HEK293 (cell line): Measurements from ENCODE around the gene ANTXRL.
A peak's percentile ranks its signal among the peaks of the same experiment; 100 is the strongest.

Experiments
- EGR2 ChIP-seq: fragments of 450-650 bp; formaldehyde crosslinking; IDR thresholded peaks from 2 replicates; pipeline ENCODE4 v1.5.1; 2016; ENCODE audit warnings: low read depth, missing biosample characterization, missing genetic modification characterization
- GLI4 ChIP-seq: fragments of 450-650 bp; formaldehyde crosslinking; IDR thresholded peaks from 2 replicates; pipeline ENCODE4 v1.5.1; 2016; ENCODE audit warnings: missing biosample characterization, missing genetic modification characterization
- GLIS1 ChIP-seq: fragments of 450-650 bp; formaldehyde crosslinking; IDR thresholded peaks from 2 replicates; pipeline ENCODE4 v1.5.1; 2016; ENCODE audit warnings: missing biosample characterization, missing genetic modification characterization
- KLF1 ChIP-seq: fragments of 450-650 bp; formaldehyde crosslinking; IDR thresholded peaks from 2 replicates; pipeline ENCODE4 v1.5.1; 2016; ENCODE audit warnings: missing biosample characterization, missing genetic modification characterization
- KLF7 ChIP-seq: fragments of 450-650 bp; formaldehyde crosslinking; IDR thresholded peaks from 2 replicates; pipeline ENCODE4 v1.5.1; 2016; ENCODE audit warnings: missing biosample characterization, missing genetic modification characterization, borderline replicate concordance
- MYNN ChIP-seq: fragments of 450-650 bp; formaldehyde crosslinking; IDR thresholded peaks from 2 replicates; pipeline ENCODE4 v1.5.1; 2016; ENCODE audit warnings: missing biosample characterization, missing genetic modification characterization, borderline replicate concordance
- PRDM4 ChIP-seq: fragments of 450-650 bp; formaldehyde crosslinking; IDR thresholded peaks from 2 replicates; pipeline ENCODE4 v1.5.1; 2017; ENCODE audit warnings: missing biosample characterization, missing genetic modification characterization
- SP2 ChIP-seq: fragments of 450-650 bp; formaldehyde crosslinking; IDR thresholded peaks from 2 replicates; pipeline ENCODE4 v1.5.1; 2016; ENCODE audit warnings: missing biosample characterization, missing genetic modification characterization
- SP7 ChIP-seq: fragments of 450-650 bp; formaldehyde crosslinking; IDR thresholded peaks from 2 replicates; pipeline ENCODE4 v1.5.1; 2016; ENCODE audit warnings: missing biosample characterization, missing genetic modification characterization
- TRIM28 ChIP-seq: IDR thresholded peaks from 2 replicates; pipeline ENCODE4 v1.6.1; 2011; ENCODE audit warnings: low read length, control low read depth, borderline replicate concordance
- ZBTB17 ChIP-seq: fragments of 450-650 bp; formaldehyde crosslinking; IDR thresholded peaks from 2 replicates; pipeline ENCODE4 v1.5.1; 2016; ENCODE audit warnings: missing biosample characterization, missing genetic modification characterization
- ZBTB20 ChIP-seq: fragments of 450-650 bp; formaldehyde crosslinking; IDR thresholded peaks from 2 replicates; pipeline ENCODE4 v1.5.1; 2016; ENCODE audit warnings: missing biosample characterization, missing genetic modification characterization
- ZFP37 ChIP-seq: fragments of 450-650 bp; formaldehyde crosslinking; IDR thresholded peaks from 2 replicates; pipeline ENCODE4 v1.5.1; 2016; ENCODE audit warnings: missing biosample characterization, missing genetic modification characterization
- ZIC2 ChIP-seq: fragments of 450-650 bp; formaldehyde crosslinking; IDR thresholded peaks from 2 replicates; pipeline ENCODE4 v1.5.1; 2016; ENCODE audit warnings: missing biosample characterization, missing genetic modification characterization
- ZNF121 ChIP-seq: fragments of 450-650 bp; formaldehyde crosslinking; IDR thresholded peaks from 2 replicates; pipeline ENCODE4 v1.5.1; 2016; ENCODE audit warnings: missing biosample characterization, missing genetic modification characterization
- ZNF146 ChIP-seq: fragments of 450-650 bp; formaldehyde crosslinking; IDR thresholded peaks from 2 replicates; pipeline ENCODE4 v1.5.1; 2016; ENCODE audit warnings: missing biosample characterization, missing genetic modification characterization
- ZNF19 ChIP-seq: fragments of 450-650 bp; formaldehyde crosslinking; IDR thresholded peaks from 2 replicates; pipeline ENCODE4; 2016; ENCODE audit warnings: missing biosample characterization, missing genetic modification characterization, low read depth
- ZNF214 ChIP-seq: fragments of 450-650 bp; formaldehyde crosslinking; IDR thresholded peaks from 2 replicates; pipeline ENCODE4 v1.5.1; 2017; ENCODE audit warnings: missing biosample characterization, mild to moderate bottlenecking, missing genetic modification characterization, borderline replicate concordance
- ZNF335 ChIP-seq: fragments of 450-650 bp; formaldehyde crosslinking; conservative IDR thresholded peaks from 2 replicates; pipeline ENCODE4 v1.5.1; 2016; ENCODE audit warnings: missing biosample characterization, missing genetic modification characterization
- ZNF341 ChIP-seq: fragments of 450-650 bp; formaldehyde crosslinking; IDR thresholded peaks from 2 replicates; pipeline ENCODE4; 2016; ENCODE audit warnings: low read depth, missing biosample characterization, missing genetic modification characterization
- ZNF391 ChIP-seq: fragments of 450-650 bp; formaldehyde crosslinking; IDR thresholded peaks from 2 replicates; pipeline ENCODE4 v1.5.1; 2016; ENCODE audit warnings: low read depth, missing biosample characterization, missing genetic modification characterization, borderline replicate concordance
- ZNF426 ChIP-seq: fragments of 450-650 bp; formaldehyde crosslinking; IDR thresholded peaks from 2 replicates; pipeline ENCODE4 v1.5.1; 2017; ENCODE audit warnings: missing biosample characterization, missing genetic modification characterization, mild to moderate bottlenecking, inconsistent platforms, moderate library complexity
- ZNF449 ChIP-seq: fragments of 450-650 bp; formaldehyde crosslinking; IDR thresholded peaks from 2 replicates; pipeline ENCODE4 v1.5.1; 2017; ENCODE audit warnings: missing biosample characterization, mild to moderate bottlenecking, missing genetic modification characterization, moderate library complexity
- ZNF501 ChIP-seq: fragments of 450-650 bp; formaldehyde crosslinking; IDR thresholded peaks from 2 replicates; pipeline ENCODE4 v1.5.1; 2016; ENCODE audit warnings: missing biosample characterization, missing genetic modification characterization
- ZNF529 ChIP-seq: fragments of 450-650 bp; formaldehyde crosslinking; IDR thresholded peaks from 2 replicates; pipeline ENCODE4 v1.5.1; 2017; ENCODE audit warnings: missing genetic modification characterization, missing biosample characterization; ENCODE audit not compliant: insufficient replicate concordance
- ZNF530 ChIP-seq: fragments of 450-650 bp; formaldehyde crosslinking; IDR thresholded peaks from 2 replicates; pipeline ENCODE4 v1.5.1; 2016; ENCODE audit warnings: low read depth, missing biosample characterization, missing genetic modification characterization
- ZNF580 ChIP-seq: fragments of 450-650 bp; formaldehyde crosslinking; IDR thresholded peaks from 2 replicates; pipeline ENCODE4 v1.5.1; 2016; ENCODE audit warnings: missing biosample characterization, missing genetic modification characterization
- ZNF585B ChIP-seq: fragments of 450-650 bp; formaldehyde crosslinking; IDR thresholded peaks from 2 replicates; pipeline ENCODE4 v1.5.1; 2016; ENCODE audit warnings: missing biosample characterization, missing genetic modification characterization
- ZNF600 ChIP-seq: fragments of 450-650 bp; formaldehyde crosslinking; IDR thresholded peaks from 2 replicates; pipeline ENCODE4 v1.5.1; 2016; ENCODE audit warnings: missing biosample characterization, missing genetic modification characterization
- ZNF621 ChIP-seq: fragments of 450-650 bp; formaldehyde crosslinking; IDR thresholded peaks from 2 replicates; pipeline ENCODE4 v1.5.1; 2017; ENCODE audit warnings: missing biosample characterization, missing genetic modification characterization
- ZNF776 ChIP-seq: fragments of 450-650 bp; formaldehyde crosslinking; IDR thresholded peaks from 2 replicates; pipeline ENCODE4 v1.5.0; 2017; ENCODE audit warnings: missing biosample characterization, missing genetic modification characterization, borderline replicate concordance
- ZNF792 ChIP-seq: fragments of 450-650 bp; formaldehyde crosslinking; IDR thresholded peaks from 2 replicates; pipeline ENCODE4 v1.5.1; 2016; ENCODE audit warnings: missing biosample characterization, missing genetic modification characterization
- ZSCAN23 ChIP-seq: fragments of 450-650 bp; formaldehyde crosslinking; IDR thresholded peaks from 2 replicates; pipeline ENCODE4 v1.5.1; 2016; ENCODE audit warnings: missing biosample characterization, missing genetic modification characterization
- TF ChIP-seq, protein P1 (sequence below): fragments of 450-650 bp; formaldehyde crosslinking; IDR thresholded peaks from 2 replicates; pipeline ENCODE4 v1.5.1; 2016; ENCODE audit warnings: missing biosample characterization, missing genetic modification characterization

ANTXRL gene

DNA sequence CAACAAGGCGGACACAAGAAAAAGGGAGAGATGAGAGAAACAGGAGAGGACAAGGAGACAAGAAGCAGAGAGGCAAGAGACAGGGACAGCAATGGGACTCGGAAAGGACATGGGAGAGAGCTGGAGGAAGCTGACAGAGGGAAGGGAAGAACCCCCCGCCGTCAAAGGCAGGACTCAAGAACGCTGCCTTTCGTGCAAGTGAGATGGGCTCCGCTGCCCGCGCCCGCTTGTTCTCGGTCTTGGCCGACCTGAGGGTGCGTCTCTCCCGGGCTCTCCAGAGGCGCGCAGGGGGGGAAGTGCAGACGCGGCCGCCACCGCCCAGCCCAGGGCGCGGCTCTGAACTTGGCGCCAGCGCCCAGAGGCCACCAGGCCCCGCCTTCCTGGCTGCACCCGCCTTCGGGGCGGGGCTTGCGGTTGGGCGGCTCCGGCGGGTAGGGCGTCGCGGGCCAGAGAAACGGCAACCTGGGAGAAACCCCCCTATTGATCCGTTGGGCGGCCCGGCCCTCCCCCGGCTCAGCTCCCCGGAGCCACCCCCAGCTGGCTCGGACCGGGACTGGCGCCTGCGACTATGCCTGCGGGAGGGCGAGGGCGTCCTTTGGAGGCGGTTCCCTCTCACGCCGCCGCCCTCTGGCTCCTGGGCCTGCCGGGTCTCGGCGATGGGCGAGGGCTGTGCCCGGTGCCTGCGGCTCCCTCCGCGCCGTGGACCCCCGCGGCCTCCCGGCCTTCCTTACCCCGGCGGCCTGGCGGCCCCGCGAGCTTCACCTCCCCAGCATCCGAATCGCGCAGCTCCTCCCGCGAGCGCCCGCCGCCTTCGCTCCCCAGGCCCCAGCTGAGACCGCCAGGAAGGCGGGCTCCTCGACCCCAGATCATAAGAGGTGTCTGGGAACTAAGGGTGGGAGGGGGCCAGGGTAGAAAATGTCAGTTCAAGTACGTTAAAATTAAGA is 2.2 kb upstream of the ANTXRL start (continued):
- TF ChIP-seq TRIM28 (no peak), ZNF214 (no peak), ZNF621 (tag by site-specific recombination) (no peak), SP2 (tag by site-specific recombination) (peak; percentile 96), EGR2 (tag by site-specific recombination) (peak; percentile 89), MYNN (tag by site-specific recombination) (no peak), ZNF530 (no peak), ZNF600 (peak; percentile 88; the same call in 1 of the 2 replicates), ZSCAN23 (tag by site-specific recombination) (0 out of 2 replicates have a peak, but pooled peaks have one; percentile 20), ZIC2 (peak; percentile 89), ZNF449 (peak; percentile 98), ZNF585B (tag by site-specific recombination) (no peak), ZNF121 (tag by site-specific recombination) (no peak), ZNF341 (tag by site-specific recombination) (peak; percentile 90), ZNF19 (tag by site-specific recombination) (no peak), ZNF580 (tag by site-specific recombination) (no peak), SP7 (peak; percentile 77), PRDM4 (tag by site-specific recombination) (peak; percentile 69; the same call in 1 of the 2 replicates), ZNF776 (tag by site-specific recombination) (no peak), ZBTB20 (tag by site-specific recombination) (peak; percentile 79), ZNF391 (tag by site-specific recombination) (0 out of 2 replicates have a peak, but pooled peaks have one; percentile 29), GLIS1 (tag by site-specific recombination) (peak; percentile 97), ZNF792 (no peak), ZNF426 (tag by site-specific recombination) (no peak), ZNF501 (tag by site-specific recombination) (0 out of 2 replicates have a peak, but pooled peaks have one; percentile 43), ZNF335 (tag by site-specific recombination) (peak; percentile 87), ZFP37 (tag by site-specific recombination) (peak; percentile 61; the same call in 1 of the 2 replicates), KLF7 (peak; percentile 94), ZNF529 (tag by site-specific recombination) (no peak), ZNF146 (no peak), GLI4 (tag by site-specific recombination) (no peak), ZBTB17 (tag by site-specific recombination) (0 out of 2 replicates have a peak, but pooled peaks have one; percentile 32), KLF1 (tag by site-specific recombination) (peak; percentile 92)
- TF ChIP-seq, protein P1, sequence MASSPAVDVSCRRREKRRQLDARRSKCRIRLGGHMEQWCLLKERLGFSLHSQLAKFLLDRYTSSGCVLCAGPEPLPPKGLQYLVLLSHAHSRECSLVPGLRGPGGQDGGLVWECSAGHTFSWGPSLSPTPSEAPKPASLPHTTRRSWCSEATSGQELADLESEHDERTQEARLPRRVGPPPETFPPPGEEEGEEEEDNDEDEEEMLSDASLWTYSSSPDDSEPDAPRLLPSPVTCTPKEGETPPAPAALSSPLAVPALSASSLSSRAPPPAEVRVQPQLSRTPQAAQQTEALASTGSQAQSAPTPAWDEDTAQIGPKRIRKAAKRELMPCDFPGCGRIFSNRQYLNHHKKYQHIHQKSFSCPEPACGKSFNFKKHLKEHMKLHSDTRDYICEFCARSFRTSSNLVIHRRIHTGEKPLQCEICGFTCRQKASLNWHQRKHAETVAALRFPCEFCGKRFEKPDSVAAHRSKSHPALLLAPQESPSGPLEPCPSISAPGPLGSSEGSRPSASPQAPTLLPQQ (tag by site-specific recombination), result peak; percentile 47; the same call in 1 of the 2 replicates
